Mucosa of rectum (tissue), 2 donors: ENCODE results near the gene MT1E.
"Not testable (repeated sequence)": the region's sequence is repeated elsewhere in the genome, so short reads cannot be mapped to it uniquely, and the experiment has no call there.

Source experiments
- H3K27ac ChIP-seq, 2 donors: one replicate each; pipeline ENCODE4 v1.7.0; 2013; ENCODE audit warnings: inconsistent platforms in 2 of 2, low read depth in 2 of 2, low read length in 2 of 2
- H3K27me3 ChIP-seq, 2 donors: one replicate each; pipeline ENCODE4 v1.7.0; 2013; ENCODE audit warnings: low read length in 2 of 2; ENCODE audit not compliant: control insufficient read depth in 2 of 2, insufficient read depth in 2 of 2
- H3K36me3 ChIP-seq, 2 donors: one replicate each; pipeline ENCODE4 v1.7.0; 2013; ENCODE audit warnings: low read length in 2 of 2; ENCODE audit not compliant: control insufficient read depth in 2 of 2, insufficient read depth in 2 of 2
- H3K4me1 ChIP-seq, 2 donors: one replicate each; pipeline ENCODE4 v1.7.0; 2013; ENCODE audit warnings: low read length in 2 of 2, mild to moderate bottlenecking in 1 of 2; ENCODE audit not compliant: control insufficient read depth in 2 of 2, insufficient read depth in 2 of 2
- H3K4me3 ChIP-seq, 2 donors: one replicate each; pipeline ENCODE4 v1.7.0; 2013; ENCODE audit warnings: low read length in 2 of 2
- H3K9ac ChIP-seq, 2 donors: one replicate each; pipeline ENCODE4 v1.7.0; 2013; ENCODE audit warnings: low read length in 2 of 2, low read depth in 1 of 2, mild to moderate bottlenecking in 1 of 2
- H3K9me3 ChIP-seq, 2 donors: one replicate each; pipeline ENCODE4 v1.7.0; 2013; ENCODE audit warnings: low read length in 2 of 2; ENCODE audit not compliant: control insufficient read depth in 2 of 2
- donor health status: healthy.
- donor health status: Normal muscosa, but diverticular disease.

Gene MT1E

DNA sequence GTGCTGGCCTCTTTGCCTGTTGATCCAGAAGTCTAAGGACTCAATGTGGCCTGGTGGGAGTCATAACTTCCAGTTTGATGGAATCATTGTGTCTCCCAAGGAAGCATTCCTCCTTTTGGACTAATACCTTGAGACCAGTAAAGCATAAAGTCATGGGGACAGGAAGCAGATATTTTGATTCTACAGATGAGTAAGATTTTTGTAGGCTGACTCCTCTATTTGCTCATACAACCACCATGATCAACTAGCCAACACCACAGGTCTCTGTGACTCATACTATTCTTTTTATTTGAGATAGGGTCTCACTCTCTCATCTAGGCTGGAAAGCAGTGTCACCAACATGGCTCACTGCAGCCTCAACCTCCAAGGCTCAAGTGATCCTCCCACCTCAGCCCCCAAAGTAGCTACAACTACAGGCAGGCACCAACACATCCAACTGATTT lies 11.0 kb upstream of the MT1E start:
- Histone ChIP-seq H3K9ac (no peak overlapping the region), H3K4me1 (peaks cover 19 to 20% of the 10 kb centered on the region in 2 donors), H3K4me3 (no peak overlapping the region), H3K36me3 (no peaks in the 10 kb centered on the region), H3K9me3 (no peaks in the 10 kb centered on the region), H3K27ac (no peak overlapping the region), H3K27me3 (peaks cover 0 to 5% of the 10 kb centered on the region in 2 donors)

DNA sequence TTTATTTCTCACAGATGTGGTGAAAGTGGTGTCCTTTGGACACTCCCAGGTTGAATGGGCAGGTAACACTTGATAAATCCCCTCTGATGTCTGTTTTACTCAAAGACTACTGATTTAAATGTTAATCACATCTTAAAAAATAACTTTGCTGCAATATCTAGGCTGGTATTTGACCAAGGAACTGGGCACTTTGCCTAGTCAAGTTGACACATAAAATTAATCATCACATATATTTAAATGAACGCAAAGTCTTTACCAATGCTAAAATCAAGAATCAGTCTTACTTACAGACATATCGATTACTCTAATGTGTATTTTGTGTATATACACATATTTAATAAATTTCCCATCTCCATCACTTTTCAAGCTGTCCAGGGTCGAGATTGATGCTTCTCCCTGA lies 10.2 kb upstream of the MT1E start:
- Histone ChIP-seq H3K9ac (no peak overlapping the region), H3K9me3 (no peaks in the 10 kb centered on the region), H3K36me3 (no peaks in the 10 kb centered on the region), H3K4me1 (peaks cover 13 to 14% of the 10 kb centered on the region in 2 donors), H3K27me3 (peaks cover 0 to 5% of the 10 kb centered on the region in 2 donors), H3K27ac (no peak overlapping the region), H3K4me3 (no peak overlapping the region)

DNA sequence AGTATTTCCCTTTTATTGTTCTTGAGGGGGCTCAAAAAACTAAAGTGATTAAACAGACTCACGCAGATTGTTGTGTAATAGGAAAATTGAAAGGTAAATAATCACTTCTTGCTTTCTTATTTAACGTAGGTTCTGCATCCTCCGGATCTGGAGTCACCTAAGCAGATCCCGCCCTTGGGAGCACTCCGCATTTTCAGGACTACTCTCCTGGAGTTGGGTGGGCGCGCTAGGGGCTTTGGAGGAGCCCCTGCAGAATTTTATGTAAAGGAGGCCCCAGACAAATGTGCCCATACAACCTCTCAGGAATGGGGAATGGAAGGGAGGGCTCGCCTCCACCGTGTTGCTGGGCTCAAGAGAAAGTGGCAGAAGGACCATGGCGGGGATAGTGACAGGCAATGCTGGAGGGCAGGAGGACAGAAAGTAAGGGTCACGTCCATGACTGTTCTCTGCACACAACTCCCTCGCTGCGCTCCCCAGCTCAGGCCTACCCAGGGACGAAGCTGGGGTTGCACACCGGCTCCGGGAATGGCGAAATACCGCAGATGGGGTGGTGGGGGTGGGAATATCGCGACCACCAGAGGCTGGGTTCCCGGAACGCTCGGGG lies 8.9 kb upstream of the MT1E start:
- H3K9ac ChIP-seq: peak overlapping the region in 1 of 2 donors; percentile 70
- H3K4me3 ChIP-seq: peak overlapping the region; percentile 39 to 54

DNA sequence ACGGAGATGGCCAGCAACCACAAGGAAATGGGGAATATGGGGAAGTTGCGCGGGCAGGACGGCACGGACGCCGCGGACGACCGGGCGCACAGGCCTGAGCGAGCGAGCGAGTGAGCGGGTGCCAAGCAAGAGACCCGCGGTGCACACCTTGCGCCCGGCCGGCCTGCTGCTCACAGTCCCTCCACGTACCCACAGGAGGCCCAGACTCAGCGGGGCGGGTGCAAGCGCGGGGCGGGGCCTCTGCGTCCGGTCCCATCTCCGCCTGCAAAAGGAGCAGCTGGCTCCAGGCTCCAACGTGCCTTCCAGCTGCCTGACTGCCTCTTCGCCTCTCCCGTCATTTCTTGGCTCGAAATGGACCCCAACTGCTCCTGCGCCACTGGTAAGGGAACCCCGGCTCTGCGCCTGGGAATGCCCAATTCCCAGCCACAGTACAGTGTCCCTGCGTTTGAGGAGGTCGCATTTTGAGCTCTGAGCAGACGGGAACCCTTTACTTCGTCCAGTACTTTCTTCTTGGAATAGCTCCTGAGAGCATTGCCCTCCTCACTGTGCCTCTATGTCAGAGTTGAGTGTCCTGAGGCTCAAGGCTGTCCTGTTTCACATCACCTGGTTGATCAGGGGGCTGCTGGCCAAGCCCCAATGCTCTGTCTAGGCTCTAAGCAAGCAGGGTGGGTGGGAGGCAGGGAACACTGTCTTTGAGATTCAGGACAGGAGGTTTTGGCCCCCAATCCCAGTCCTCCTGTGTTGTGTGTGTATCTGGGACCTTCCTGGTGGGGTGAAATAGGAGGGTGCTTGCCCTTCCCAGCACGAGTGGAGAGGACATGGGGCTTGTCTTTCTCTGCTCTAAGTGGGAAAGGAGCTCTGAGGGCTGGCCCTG lies 8.1 kb upstream of the MT1E start:
- Histone ChIP-seq H3K27ac (peak overlapping the region; percentile 1 to 37), H3K4me1 (peaks cover 8 to 10% of the 10 kb centered on the region in 2 donors), H3K27me3 (peaks cover 0 to 5% of the 10 kb centered on the region in 2 donors), H3K9me3 (no peaks in the 10 kb centered on the region), H3K9ac (peak overlapping the region; percentile 58 to 70), H3K36me3 (no peaks in the 10 kb centered on the region), H3K4me3 (peak overlapping the region; percentile 39 to 54)

More for the DNA sequence above, 8.9 kb upstream of the MT1E start:
- H3K27ac ChIP-seq: no peak overlapping the region
- no peaks in the 10 kb centered on the region for H3K36me3 ChIP-seq
- peaks cover 0 to 5% of the 10 kb centered on the region in 2 donors for H3K27me3 ChIP-seq
- peaks cover 8 to 10% of the 10 kb centered on the region in 2 donors for H3K4me1 ChIP-seq
- H3K9me3 ChIP-seq: no peaks in the 10 kb centered on the region

DNA sequence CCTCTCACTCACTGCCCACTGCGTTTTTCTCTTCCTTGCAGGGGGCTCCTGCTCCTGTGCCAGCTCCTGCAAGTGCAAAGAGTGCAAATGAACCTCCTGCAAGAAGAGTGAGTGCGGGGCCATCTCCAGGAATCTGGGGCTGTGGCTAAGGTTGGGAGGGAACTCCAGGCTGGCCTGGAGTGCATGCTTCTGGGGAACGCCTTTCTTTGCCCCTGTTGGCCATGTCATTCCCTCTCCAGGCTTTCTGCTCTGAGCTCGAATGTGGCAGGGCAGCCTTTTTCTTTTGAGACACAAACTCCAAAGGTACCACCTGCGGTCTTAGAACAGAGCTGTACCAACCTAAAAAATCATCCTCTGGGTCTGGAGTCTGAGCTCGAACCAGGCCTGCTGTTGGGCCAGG lies 7.4 kb upstream of the MT1E start:
- H3K9ac ChIP-seq: peak overlapping the region in 1 of 2 donors; percentile 70
- no peak overlapping the region for H3K27ac ChIP-seq
- peaks cover 8 to 10% of the 10 kb centered on the region in 2 donors for H3K4me1 ChIP-seq
- no peaks in the 10 kb centered on the region for H3K36me3 ChIP-seq
- peaks cover 0 to 5% of the 10 kb centered on the region in 2 donors for H3K27me3 ChIP-seq
- H3K4me3 ChIP-seq: peak overlapping the region in 1 of 2 donors; percentile 39
- H3K9me3 ChIP-seq: no peaks in the 10 kb centered on the region

DNA sequence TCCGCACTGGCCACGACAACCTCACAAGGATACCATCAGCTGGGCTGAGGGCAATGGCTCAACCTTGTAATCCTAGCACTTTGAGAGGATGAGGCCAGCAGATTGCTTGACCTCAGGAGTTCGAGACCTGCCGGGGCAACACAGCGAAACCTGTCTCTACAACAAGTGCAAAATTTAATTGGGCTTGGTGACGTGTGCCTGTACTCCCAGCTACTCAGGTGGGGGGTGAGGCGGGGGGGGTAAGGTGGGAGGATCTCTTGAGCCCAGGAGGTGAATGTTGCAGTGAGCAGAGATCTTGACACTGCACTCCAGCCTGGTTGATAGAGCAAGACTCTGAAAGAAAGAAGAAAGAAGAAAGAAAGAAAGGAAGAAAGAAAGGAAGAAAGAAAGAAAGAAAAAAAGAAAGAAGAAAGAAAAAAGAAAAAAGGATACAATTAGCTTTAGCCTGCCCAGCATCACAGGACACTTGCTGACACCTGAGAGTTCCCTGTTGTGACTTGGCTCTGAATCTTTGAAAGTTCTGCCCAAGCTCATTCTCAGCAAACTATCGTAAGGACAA lies 5.2 kb upstream of the MT1E start:
- H3K9me3 ChIP-seq: no peaks in the 10 kb centered on the region
- no peaks in the 10 kb centered on the region for H3K36me3 ChIP-seq
- H3K27me3 ChIP-seq: peaks cover 0 to 5% of the 10 kb centered on the region in 2 donors
- H3K27ac ChIP-seq: no peak overlapping the region
- no peak overlapping the region for H3K4me3 ChIP-seq
- peaks cover 8 to 16% of the 10 kb centered on the region in 2 donors for H3K4me1 ChIP-seq
- no peak overlapping the region for H3K9ac ChIP-seq

DNA sequence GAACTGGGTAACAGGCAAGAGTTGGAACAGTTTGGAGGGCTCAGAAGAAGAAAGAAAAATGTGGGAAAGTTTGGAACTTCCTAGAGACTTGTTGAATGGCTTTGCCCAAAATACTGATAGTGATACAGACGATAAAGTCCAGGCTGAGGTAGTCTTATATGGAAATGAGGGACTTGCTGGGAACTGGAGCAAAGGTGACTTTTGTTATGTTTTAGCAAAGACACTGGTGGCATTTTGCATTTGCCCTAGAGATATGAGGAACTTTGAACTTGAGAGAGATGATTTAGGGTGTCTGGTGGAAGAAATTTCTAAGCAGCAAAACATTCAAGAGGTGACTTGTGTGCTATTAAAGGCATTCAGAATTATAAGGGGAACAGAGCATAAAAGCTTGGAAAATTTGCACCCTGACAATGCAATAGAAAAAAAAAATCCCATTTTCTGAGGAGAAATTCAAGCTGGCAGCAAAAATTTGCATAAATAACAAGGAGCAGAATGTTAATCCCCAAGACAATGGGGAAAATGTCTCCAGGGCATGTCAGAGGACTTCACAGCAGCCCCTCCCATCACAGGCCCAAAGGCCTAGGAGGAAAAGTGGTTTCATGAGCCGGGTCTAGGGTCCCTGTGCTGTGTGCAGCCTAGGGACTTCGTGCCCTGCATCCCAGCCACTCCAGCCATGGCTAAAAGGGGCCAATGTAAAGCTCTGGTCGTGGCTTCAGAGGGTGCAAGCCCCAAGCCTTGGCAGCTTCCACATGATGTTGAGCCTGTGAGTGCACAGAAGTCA lies 3.7 kb upstream of the MT1E start:
- not testable (repeated sequence) for H3K27ac ChIP-seq
- peaks cover 8 to 26% of the 10 kb centered on the region in 2 donors for H3K4me1 ChIP-seq

DNA sequence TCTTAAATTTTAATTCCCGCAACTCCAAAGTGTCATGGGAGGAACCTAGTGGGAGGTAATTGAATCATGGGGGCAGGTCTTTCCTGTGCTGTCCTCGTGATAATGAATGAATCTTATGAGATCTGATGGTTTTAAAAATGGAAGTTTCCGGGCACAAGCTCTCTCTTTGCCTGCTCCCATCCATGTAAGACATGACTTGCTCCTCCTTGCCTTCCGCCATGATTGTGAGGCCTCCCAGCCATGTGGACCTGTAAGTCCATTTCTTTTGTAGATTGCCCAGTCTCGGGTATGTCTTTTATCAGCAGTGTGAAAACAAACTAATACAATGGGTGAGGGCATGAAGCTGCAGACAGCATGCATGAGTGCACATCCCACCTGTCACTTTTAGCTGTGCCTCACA lies 2.4 kb upstream of the MT1E start:
- H3K27me3 ChIP-seq, H3K9ac ChIP-seq, H3K36me3 ChIP-seq, H3K9me3 ChIP-seq, H3K4me3 ChIP-seq, H3K27ac ChIP-seq: not testable (repeated sequence)
- peaks cover 2 to 21% of the 10 kb centered on the region in 2 donors for H3K4me1 ChIP-seq

More for the DNA sequence above, 3.7 kb upstream of the MT1E start:
- not testable (repeated sequence) for H3K9me3 ChIP-seq, H3K9ac ChIP-seq, H3K27me3 ChIP-seq, H3K4me3 ChIP-seq, H3K36me3 ChIP-seq

DNA sequence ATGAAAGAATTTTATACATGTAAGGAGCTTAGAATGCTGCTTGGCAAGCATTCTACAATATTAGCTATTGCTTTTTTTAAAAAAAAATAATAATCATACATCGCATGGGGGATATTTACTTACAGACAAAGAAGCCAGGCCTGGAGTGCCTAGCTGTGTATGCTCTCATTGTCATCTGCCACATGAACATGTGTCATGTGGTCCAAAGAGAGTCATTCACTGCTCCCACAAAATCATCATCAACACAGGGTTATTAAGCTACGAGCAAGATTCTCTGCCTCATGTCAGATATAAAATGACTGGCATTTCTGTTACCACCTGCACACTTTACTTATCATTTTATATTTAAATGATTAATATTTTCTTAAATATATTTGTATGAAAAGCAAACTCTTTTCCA lies 1.9 kb upstream of the MT1E start:
- H3K9ac ChIP-seq: no peak overlapping the region
- H3K27ac ChIP-seq: no peak overlapping the region
- H3K4me1 ChIP-seq: peaks cover 2 to 21% of the 10 kb centered on the region in 2 donors
- no peak overlapping the region for H3K4me3 ChIP-seq
- H3K9me3 ChIP-seq: no peaks in the 10 kb centered on the region
- H3K36me3 ChIP-seq: no peaks in the 10 kb centered on the region
- H3K27me3 ChIP-seq: no peaks in the 10 kb centered on the region
